Neural cell (in vitro differentiated cells): ENCODE data around the gene RPIA. TPM values are rescaled to one million over a fixed set of nuclear protein-coding genes. Genes with fewer than 3 reads are reported as not detected.

Experiments used
- H2AFZ ChIP-seq: fragments of 200-600, 300-800 bp; sonication (generic), shearing (Covaris generic); 2 replicates; pipeline ENCODE4 v1.6.0; 2014; ENCODE audit warnings: low read depth, mild to moderate bottlenecking, antibody characterized with exemption, low read length, moderate library complexity
- H3F3A ChIP-seq: fragments of 200-600 bp; shearing (Covaris generic); 2 replicates; pipeline ENCODE4 v1.6.1; 2016; ENCODE audit warnings: mild to moderate bottlenecking, moderate library complexity, mixed read lengths, antibody characterized with exemption, low read length; ENCODE audit not compliant: insufficient read depth, poor library complexity, severe bottlenecking
- H3K27ac ChIP-seq: fragments of 200-600, 300-800 bp; sonication (generic), shearing (Covaris generic); 2 replicates; pipeline ENCODE4 v1.5.1; 2014; ENCODE audit warnings: mild to moderate bottlenecking, low read length, moderate library complexity
- H3K27me3 ChIP-seq: fragments of 300-800, 200-600 bp; sonication (generic), shearing (Covaris generic); 2 replicates; pipeline ENCODE4 v1.6.0; 2014; ENCODE audit warnings: mild to moderate bottlenecking, low read depth, low read length, moderate library complexity; ENCODE audit not compliant: insufficient read depth
- H3K36me3 ChIP-seq: fragments of 300-800, 200-600 bp; sonication (generic), shearing (Covaris generic); 2 replicates; pipeline ENCODE4 v1.5.1; 2014; ENCODE audit warnings: mild to moderate bottlenecking, antibody characterized with exemption, low read length, moderate library complexity; ENCODE audit not compliant: insufficient read depth
- H3K4me2 ChIP-seq: fragments of 300-800, 200-600 bp; sonication (generic), shearing (Covaris generic); 2 replicates; pipeline ENCODE4 v1.6.0; 2014; ENCODE audit warnings: mild to moderate bottlenecking, low read length
- H3K4me3 ChIP-seq: fragments of 300-800, 200-600 bp; sonication (generic), shearing (Covaris generic); 2 replicates; pipeline ENCODE4 v1.5.1; 2014; ENCODE audit warnings: mild to moderate bottlenecking, low read length, moderate library complexity
- H3K79me2 ChIP-seq: fragments of 200-600 bp; shearing (Covaris generic); replicated peaks from 2 replicates; pipeline ENCODE4 v1.6.0; 2014; ENCODE audit warnings: mild to moderate bottlenecking, low read length, moderate library complexity; ENCODE audit not compliant: insufficient read depth
- H3K9ac ChIP-seq: fragments of 300-800, 200-600 bp; sonication (generic), shearing (Covaris generic); 2 replicates; pipeline ENCODE4 v1.6.1; 2016; ENCODE audit warnings: mild to moderate bottlenecking, low read length, mixed read lengths
- H3K9me2 ChIP-seq: fragments of 200-600 bp; shearing (Covaris generic); 2 replicates; pipeline ENCODE4 v1.6.1; 2016; ENCODE audit warnings: mild to moderate bottlenecking, low read length, mixed read lengths; ENCODE audit not compliant: insufficient read depth
- H3K9me3 ChIP-seq: fragments of 200-600, 300-800 bp; sonication (generic), shearing (Covaris generic); 2 replicates; pipeline ENCODE4 v1.6.1; 2016; ENCODE audit warnings: mild to moderate bottlenecking, mixed run types, low read length, moderate library complexity, mixed read lengths
- H4K20me1 ChIP-seq: fragments of 200-600 bp; shearing (Covaris generic); 2 replicates; pipeline ENCODE4 v1.6.1; 2016; ENCODE audit warnings: mild to moderate bottlenecking, mixed run types; ENCODE audit not compliant: insufficient read depth
- EP300 ChIP-seq: fragments of 450-650 bp; conservative IDR thresholded peaks from 2 replicates; pipeline ENCODE4 v1.6.1; 2014; ENCODE audit warnings: antibody characterized with exemption, mild to moderate bottlenecking, moderate library complexity; ENCODE audit not compliant: poor library complexity, severe bottlenecking
- EZH2 ChIP-seq: fragments of 200-600, 300-800 bp; shearing (Covaris generic), sonication (generic); IDR thresholded peaks from 2 replicates; pipeline ENCODE4 v1.6.1; 2014; ENCODE audit warnings: antibody characterized with exemption, low read length, borderline replicate concordance, mild to moderate bottlenecking; ENCODE audit not compliant: insufficient read depth, poor library complexity, severe bottlenecking
- MXI1 ChIP-seq: fragments of 450-650 bp; conservative IDR thresholded peaks from 2 replicates; pipeline ENCODE4 v1.6.1; 2014; ENCODE audit warnings: antibody characterized with exemption, mild to moderate bottlenecking; ENCODE audit not compliant: poor library complexity, severe bottlenecking
- POLR2AphosphoS5 ChIP-seq: IDR thresholded peaks from 2 replicates; pipeline ENCODE4 v1.6.1; 2012
- RAD21 ChIP-seq: fragments of 450-650 bp; conservative IDR thresholded peaks from 2 replicates; pipeline ENCODE4 v1.6.1; 2014; ENCODE audit warnings: antibody characterized with exemption, mild to moderate bottlenecking, moderate library complexity
- SMC3 ChIP-seq: fragments of 450-650 bp; conservative IDR thresholded peaks from 2 replicates; pipeline ENCODE4 v1.6.1; 2014; ENCODE audit warnings: antibody characterized with exemption, mild to moderate bottlenecking, moderate library complexity; ENCODE audit not compliant: poor library complexity
- TAF1 ChIP-seq: IDR thresholded peaks from 2 replicates; pipeline ENCODE4 v1.6.1; 2012; ENCODE audit warnings: low read depth
- polyA plus RNA-seq: library from polyadenylated mRNA; depleted of rRNA; stranded (reverse); fragments of >200 nt; gene quantifications from 2 replicates; pipeline ENCODE4 v1.2.3, GENCODE V29; 2014
- TF ChIP-seq, protein P1 (sequence below): IDR thresholded peaks from 2 replicates; pipeline ENCODE4 v1.6.1; 2012; ENCODE audit warnings: borderline replicate concordance
- TF ChIP-seq, protein P2 (sequence below): fragments of 450-650 bp; IDR thresholded peaks from 2 replicates; pipeline ENCODE4 v1.5.1; 2014; ENCODE audit warnings: antibody characterized with exemption, mild to moderate bottlenecking, moderate library complexity; ENCODE audit not compliant: poor library complexity, severe bottlenecking

The RPIA gene
- polyA plus RNA-seq, 1 donor from 2014 or later = 9.7 TPM

DNA sequence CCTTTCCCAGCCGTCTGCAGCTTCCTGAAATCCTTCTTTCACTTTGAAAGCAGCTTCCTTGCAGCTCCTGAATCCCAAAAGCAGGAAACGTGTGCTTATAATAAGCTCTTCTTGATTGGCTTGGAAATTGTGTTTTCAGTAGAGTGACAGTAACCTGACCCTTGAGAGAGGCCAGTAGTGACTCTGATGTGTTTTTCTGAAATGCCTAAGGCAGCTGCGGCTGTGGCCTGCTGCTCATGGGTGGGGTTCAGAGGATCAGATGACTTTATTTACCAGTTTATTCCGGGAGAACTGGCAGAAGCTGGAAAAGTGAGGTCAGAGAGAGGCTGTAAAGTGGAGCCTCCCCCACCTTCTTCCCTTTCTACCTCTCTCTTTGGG lies 31.9 kb upstream of the RPIA start (continued):
- TF ChIP-seq EP300 = no peak
- TF ChIP-seq SMC3 = no peak

DNA sequence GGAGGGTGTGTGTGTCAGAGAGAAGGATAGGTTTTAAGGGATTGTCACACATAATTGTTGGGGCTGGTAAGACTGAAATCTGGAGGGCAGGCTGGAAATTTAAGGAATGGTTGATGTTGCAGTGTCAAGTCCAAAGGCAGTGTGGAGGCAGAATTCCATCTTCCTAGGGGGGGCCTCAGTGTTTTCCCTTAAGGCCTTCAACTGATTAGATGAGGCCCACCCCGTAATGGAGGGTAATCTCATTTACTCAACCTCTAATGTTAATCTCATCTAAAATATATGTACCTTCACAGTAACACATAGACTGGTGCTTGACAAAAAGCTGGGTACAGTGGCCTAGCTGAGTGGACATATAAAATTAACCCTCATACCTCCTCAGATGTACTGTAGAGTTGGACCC lies 30.9 kb upstream of the RPIA start:
- Histone ChIP-seq H3K9me3 (no peaks in the 10 kb centered on the region), H2AFZ (no peak overlapping the region), H3F3A (no peaks in the 10 kb centered on the region), H3K27ac (no peak overlapping the region), H3K4me2 (no peak overlapping the region), H3K4me3 (no peak overlapping the region), H3K9me2 (no peaks in the 10 kb centered on the region), H4K20me1 (no peaks in the 10 kb centered on the region), H3K9ac (no peak overlapping the region), H3K36me3 (no peaks in the 10 kb centered on the region), H3K27me3 (no peaks in the 10 kb centered on the region), H3K79me2 (no peaks in the 10 kb centered on the region)
- TF ChIP-seq, protein P1, sequence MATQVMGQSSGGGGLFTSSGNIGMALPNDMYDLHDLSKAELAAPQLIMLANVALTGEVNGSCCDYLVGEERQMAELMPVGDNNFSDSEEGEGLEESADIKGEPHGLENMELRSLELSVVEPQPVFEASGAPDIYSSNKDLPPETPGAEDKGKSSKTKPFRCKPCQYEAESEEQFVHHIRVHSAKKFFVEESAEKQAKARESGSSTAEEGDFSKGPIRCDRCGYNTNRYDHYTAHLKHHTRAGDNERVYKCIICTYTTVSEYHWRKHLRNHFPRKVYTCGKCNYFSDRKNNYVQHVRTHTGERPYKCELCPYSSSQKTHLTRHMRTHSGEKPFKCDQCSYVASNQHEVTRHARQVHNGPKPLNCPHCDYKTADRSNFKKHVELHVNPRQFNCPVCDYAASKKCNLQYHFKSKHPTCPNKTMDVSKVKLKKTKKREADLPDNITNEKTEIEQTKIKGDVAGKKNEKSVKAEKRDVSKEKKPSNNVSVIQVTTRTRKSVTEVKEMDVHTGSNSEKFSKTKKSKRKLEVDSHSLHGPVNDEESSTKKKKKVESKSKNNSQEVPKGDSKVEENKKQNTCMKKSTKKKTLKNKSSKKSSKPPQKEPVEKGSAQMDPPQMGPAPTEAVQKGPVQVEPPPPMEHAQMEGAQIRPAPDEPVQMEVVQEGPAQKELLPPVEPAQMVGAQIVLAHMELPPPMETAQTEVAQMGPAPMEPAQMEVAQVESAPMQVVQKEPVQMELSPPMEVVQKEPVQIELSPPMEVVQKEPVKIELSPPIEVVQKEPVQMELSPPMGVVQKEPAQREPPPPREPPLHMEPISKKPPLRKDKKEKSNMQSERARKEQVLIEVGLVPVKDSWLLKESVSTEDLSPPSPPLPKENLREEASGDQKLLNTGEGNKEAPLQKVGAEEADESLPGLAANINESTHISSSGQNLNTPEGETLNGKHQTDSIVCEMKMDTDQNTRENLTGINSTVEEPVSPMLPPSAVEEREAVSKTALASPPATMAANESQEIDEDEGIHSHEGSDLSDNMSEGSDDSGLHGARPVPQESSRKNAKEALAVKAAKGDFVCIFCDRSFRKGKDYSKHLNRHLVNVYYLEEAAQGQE = no peak
- no peak for TF ChIP-seq TAF1
- no peak for TF ChIP-seq SMC3
- TF ChIP-seq POLR2AphosphoS5 = no peak
- no peak for TF ChIP-seq EP300
- TF ChIP-seq EZH2 = no peak
- no peak for TF ChIP-seq RAD21
- TF ChIP-seq, protein P2, sequence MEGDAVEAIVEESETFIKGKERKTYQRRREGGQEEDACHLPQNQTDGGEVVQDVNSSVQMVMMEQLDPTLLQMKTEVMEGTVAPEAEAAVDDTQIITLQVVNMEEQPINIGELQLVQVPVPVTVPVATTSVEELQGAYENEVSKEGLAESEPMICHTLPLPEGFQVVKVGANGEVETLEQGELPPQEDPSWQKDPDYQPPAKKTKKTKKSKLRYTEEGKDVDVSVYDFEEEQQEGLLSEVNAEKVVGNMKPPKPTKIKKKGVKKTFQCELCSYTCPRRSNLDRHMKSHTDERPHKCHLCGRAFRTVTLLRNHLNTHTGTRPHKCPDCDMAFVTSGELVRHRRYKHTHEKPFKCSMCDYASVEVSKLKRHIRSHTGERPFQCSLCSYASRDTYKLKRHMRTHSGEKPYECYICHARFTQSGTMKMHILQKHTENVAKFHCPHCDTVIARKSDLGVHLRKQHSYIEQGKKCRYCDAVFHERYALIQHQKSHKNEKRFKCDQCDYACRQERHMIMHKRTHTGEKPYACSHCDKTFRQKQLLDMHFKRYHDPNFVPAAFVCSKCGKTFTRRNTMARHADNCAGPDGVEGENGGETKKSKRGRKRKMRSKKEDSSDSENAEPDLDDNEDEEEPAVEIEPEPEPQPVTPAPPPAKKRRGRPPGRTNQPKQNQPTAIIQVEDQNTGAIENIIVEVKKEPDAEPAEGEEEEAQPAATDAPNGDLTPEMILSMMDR = no peak
- TF ChIP-seq MXI1 = no peak

DNA sequence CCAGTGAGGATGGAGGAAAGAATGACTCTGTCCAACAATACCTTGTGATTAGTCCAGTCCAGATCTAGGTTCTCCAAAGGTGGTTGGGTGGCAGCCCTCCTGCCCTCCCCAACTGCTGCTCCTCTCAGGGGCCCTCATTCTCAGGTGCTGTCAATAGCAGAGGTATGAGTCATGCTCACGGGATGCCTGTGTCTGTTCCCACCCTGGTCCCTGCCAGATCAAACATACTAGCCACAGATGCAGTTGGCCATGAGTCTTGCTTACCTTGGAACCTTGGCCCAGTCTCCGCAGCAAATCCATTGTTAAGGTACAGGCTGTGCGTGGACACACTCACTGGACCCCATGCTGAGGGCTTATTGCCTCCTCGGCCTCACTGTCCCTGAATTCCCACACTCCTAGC lies 24.9 kb upstream of the RPIA start:
- no peak overlapping the region for H3K4me2 ChIP-seq
- H3K27me3 ChIP-seq = no peaks in the 10 kb centered on the region
- H3K4me3 ChIP-seq = no peak overlapping the region
- no peak overlapping the region for H3K27ac ChIP-seq
- no peaks in the 10 kb centered on the region for H3K9me2 ChIP-seq
- no peaks in the 10 kb centered on the region for H3K9me3 ChIP-seq
- H3F3A ChIP-seq = no peaks in the 10 kb centered on the region
- no peak overlapping the region for H3K9ac ChIP-seq
- no peak overlapping the region for H2AFZ ChIP-seq
- no peaks in the 10 kb centered on the region for H4K20me1 ChIP-seq
- TF ChIP-seq RAD21 (no peak), TAF1 (no peak), EZH2 (no peak), EP300 (no peak), SMC3 (no peak), POLR2AphosphoS5 (no peak), MXI1 (no peak)
- TF ChIP-seq, protein P1 = no peak
- TF ChIP-seq, protein P2 = no peak
- H3K79me2 ChIP-seq = no peaks in the 10 kb centered on the region
- no peaks in the 10 kb centered on the region for H3K36me3 ChIP-seq
